SK-N-MC (cell line): ENCODE data around the gene SLC30A9.

Experiments
- DNase-seq: peaks from one replicate; pipeline ENCODE4 v3.0.0-alpha.2; 2011; ENCODE audit warnings: low read depth, low spot score
- H3K27ac ChIP-seq: fragments of 200-600 bp; sonication (generic); 2 replicates; pipeline ENCODE4 v1.5.1; 2016; ENCODE audit warnings: mixed run types
- H3K36me3 ChIP-seq: fragments of 200-600 bp; sonication (generic); 2 replicates; pipeline ENCODE4 v1.6.1; 2017; ENCODE audit warnings: antibody characterized with exemption, low read length, mixed read lengths; ENCODE audit not compliant: insufficient read depth
- H3K4me3 ChIP-seq: fragments of 200-600 bp; sonication (generic); 2 replicates; pipeline ENCODE4 v1.5.1; 2016
- H3K9ac ChIP-seq: fragments of 200-600 bp; sonication (generic); 2 replicates; pipeline ENCODE4 v1.8.0; 2017; ENCODE audit warnings: mixed run types, mixed read lengths; ENCODE audit not compliant: insufficient read length
- H3K9me3 ChIP-seq: fragments of 200-600 bp; sonication (generic); 2 replicates; pipeline ENCODE4 v1.6.1; 2017; ENCODE audit warnings: low read depth, mild to moderate bottlenecking, antibody characterized with exemption, low read length, moderate library complexity, mixed read lengths
- EZH2 ChIP-seq: fragments of 200-600 bp; sonication (generic); IDR thresholded peaks from one replicate; pipeline ENCODE4 v1.6.1; 2017; ENCODE audit warnings: antibody characterized with exemption
- FOXP2 ChIP-seq: optimal IDR thresholded peaks from 2 replicates; pipeline ENCODE3; 2011; ENCODE audit warnings: mild to moderate bottlenecking, moderate library complexity; ENCODE audit not compliant: insufficient read depth; ENCODE audit errors: extremely low read length, control extremely low read depth
- POLR2AphosphoS5 ChIP-seq: IDR thresholded peaks from 2 replicates; pipeline ENCODE4 v1.6.1; 2012; ENCODE audit warnings: mild to moderate bottlenecking, low read depth, low read length, borderline replicate concordance

The SLC30A9 gene

DNA sequence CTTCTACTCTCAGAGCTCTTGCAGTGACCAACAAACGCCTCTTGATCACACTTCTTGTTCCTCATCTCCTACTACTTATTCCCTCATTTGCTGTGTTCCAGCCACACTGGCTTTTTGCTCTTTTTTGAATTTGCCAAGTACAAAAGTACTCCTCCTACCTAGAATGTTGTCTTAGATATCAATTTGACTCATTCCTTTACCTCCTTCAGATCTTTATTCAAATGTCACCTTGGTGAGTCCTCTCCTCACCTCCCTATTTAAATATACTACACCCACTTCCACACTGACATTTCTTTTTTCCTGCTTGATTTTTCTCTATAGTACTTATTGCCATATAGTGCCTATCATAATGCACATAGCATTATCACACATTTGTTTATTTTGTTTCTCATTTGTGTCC, 15.0 kb upstream of the SLC30A9 start:
- TF ChIP-seq EZH2 (no peak), FOXP2 (no peak), POLR2AphosphoS5 (no peak)
- no peak overlapping the region for H3K27ac ChIP-seq
- no peak for DNase-seq
- no peaks in the 10 kb centered on the region for H3K9me3 ChIP-seq
- no peaks in the 10 kb centered on the region for H3K36me3 ChIP-seq
- H3K4me3 ChIP-seq = no peak overlapping the region
- H3K9ac ChIP-seq = no peak overlapping the region

DNA sequence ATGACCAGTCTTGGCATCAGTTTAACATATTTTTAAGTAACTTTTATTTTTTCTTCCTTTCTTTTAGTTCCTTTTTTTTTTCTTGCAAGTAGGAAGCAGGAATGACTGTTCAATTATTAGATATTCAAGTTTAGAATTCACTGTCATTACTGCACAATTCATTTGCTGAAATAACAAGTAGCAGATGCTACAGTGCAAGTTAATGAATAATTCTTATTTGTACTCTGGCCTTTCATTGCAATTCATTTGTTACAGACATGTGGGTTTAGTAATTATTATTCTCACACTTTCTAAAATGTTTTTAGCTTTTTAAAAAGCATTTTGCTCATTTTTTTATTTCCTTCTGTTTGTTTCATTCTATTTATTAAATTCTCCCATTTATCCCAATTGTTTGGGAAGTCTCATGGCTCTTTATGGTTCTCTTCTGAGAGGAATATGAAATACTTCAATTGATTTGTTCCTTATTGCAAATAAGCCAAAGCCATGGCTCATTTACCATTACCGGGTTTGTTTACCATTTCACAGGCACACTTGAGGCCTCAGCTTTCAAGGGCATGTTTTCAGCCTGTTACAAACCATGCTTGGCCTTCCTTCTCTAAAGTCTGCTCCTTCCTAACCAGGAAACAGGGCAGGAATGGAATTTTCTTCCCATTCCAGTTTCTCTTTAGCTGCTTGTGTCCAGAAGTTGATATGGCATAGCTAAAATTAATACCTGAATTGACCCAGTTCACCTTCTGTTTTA, 13.4 kb upstream of the SLC30A9 start:
- no peak overlapping the region for H3K9ac ChIP-seq
- TF ChIP-seq EZH2 = no peak
- TF ChIP-seq POLR2AphosphoS5 = no peak
- no peak for TF ChIP-seq FOXP2
- no peak for DNase-seq

DNA sequence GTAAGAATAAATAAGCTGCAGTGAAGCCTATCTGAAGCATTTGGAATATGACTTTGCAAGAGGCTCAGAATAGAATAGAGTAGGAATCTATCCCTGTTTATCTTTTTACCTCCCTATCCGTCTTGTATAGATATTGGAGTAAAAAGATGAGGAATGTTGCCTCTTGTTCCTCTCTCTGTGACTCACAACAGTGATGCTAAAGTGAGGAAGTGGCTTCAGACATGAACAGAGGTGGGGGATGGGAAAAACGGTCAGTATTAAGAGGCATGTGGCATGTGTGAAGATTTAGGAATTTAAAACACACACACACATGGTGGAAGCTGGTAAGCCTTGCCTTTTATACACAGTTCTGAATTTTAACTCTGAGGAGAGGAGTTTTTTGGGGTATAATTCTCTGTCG, 12.6 kb upstream of the SLC30A9 start:
- DNase-seq = no peak
- H3K9me3 ChIP-seq = no peaks in the 10 kb centered on the region
- H3K4me3 ChIP-seq = no peak overlapping the region
- H3K36me3 ChIP-seq = no peaks in the 10 kb centered on the region
- H3K9ac ChIP-seq = no peak overlapping the region
- TF ChIP-seq FOXP2 = no peak
- TF ChIP-seq EZH2 = no peak
- no peak for TF ChIP-seq POLR2AphosphoS5
- H3K27ac ChIP-seq = no peak overlapping the region

More for the DNA sequence above, 13.4 kb upstream of the SLC30A9 start:
- H3K27ac ChIP-seq = no peak overlapping the region
- H3K4me3 ChIP-seq = no peak overlapping the region
- no peaks in the 10 kb centered on the region for H3K36me3 ChIP-seq
- no peaks in the 10 kb centered on the region for H3K9me3 ChIP-seq

DNA sequence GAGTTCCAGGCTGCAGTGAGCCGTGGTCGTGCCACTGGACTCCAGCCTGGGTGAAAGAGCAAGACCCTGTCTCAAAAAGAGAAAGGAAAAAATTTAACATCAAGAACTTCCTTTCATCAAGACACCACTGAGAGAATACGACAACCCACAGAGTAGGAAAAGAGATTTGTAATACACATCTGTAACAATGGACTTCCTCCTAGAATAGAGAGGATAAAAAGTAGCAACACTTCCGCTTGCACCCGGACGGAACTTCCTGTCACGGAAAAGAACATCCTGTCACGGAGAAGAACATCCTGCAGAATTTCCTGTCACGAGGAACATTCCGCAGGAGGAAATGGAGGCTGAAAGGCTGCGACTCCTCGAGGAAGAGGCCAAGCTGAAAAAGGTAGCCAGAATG, 8.9 kb upstream of the SLC30A9 start, which contains the start of gene DCAF4L1:
DCAF4L1 (plus strand) TSS at position 301 of the 400 bp plus-strand sequence; CDS start at position 338, 37 bp downstream.
- Histone ChIP-seq H3K27ac (no peak within 1 kb of the TSS), H3K4me3 (no peak within 1 kb of the TSS), H3K9me3 (no peaks in the 10 kb centered on the region), H3K36me3 (no peaks in the 10 kb centered on the region), H3K9ac (no peak within 1 kb of the TSS)
- DNase-seq = no peak
- TF ChIP-seq FOXP2 (no peak), POLR2AphosphoS5 (no peak), EZH2 (no peak)

DNA sequence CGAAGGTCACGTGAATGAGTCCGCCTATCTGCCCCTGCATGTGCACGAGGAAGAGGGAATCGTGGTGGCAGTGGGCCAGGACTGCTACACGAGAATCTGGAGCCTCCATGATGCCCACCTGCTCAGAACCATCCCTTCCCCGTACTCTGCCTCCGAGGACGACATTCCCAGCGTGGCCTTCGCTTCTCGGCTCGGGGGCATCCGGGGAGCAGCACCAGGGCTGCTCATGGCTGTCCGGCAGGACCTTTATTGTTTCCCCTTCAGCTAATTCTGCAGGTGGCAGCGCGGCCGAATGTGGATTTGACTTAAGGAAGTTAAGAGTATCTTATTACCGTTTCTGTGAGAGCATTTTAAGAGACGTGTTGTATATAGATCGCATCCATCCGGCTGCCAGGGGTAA, 7.6 kb upstream of the SLC30A9 start:
- H3K27ac ChIP-seq = no peak overlapping the region
- no peaks in the 10 kb centered on the region for H3K36me3 ChIP-seq
- H3K9ac ChIP-seq = no peak overlapping the region
- TF ChIP-seq EZH2 (no peak), POLR2AphosphoS5 (no peak), FOXP2 (no peak)
- H3K9me3 ChIP-seq = no peaks in the 10 kb centered on the region
- no peak for DNase-seq
- H3K4me3 ChIP-seq = no peak overlapping the region

DNA sequence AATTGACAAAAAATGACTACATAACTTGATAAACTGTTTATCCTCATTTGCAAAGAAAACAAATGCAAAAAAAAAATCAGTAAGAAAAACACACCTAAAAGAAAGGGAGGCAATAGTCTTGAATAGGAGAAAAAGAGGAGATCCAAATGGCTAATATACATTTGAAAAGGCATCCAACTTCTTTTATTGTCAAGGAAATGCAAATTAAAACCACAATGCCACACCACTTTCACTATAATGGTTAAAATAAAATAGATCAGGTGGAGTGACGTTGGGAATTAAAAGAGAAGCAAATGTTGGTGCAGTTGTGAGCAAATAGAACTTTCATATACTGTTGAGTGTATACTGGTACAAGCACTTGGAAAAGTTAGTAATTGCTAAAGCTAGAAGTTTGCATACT, 5.2 kb upstream of the SLC30A9 start:
- no peaks in the 10 kb centered on the region for H3K9me3 ChIP-seq
- DNase-seq = no peak
- TF ChIP-seq FOXP2 = no peak
- TF ChIP-seq POLR2AphosphoS5 = no peak
- TF ChIP-seq EZH2 = no peak
- H3K9ac ChIP-seq = no peak overlapping the region
- no peaks in the 10 kb centered on the region for H3K36me3 ChIP-seq
- H3K27ac ChIP-seq = no peak overlapping the region
- H3K4me3 ChIP-seq = no peak overlapping the region

DNA sequence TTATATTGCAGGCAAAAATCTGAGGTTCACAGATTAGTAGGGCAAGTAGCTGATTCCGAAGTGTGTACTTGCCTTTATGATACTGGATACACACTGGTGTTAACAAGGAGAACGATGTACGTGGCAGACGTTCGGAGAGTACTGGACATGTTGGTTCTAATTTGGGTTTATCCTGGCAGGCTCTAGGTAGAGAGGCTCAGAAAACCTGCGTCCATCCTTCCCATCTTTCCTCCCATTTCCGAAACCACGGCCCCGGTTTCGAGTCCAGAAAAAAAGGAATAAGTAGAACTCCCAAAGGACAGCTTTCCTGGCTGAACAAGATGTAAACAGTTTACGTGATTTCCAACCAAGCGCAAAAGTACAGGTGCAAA, 351 bp upstream of the SLC30A9 start:
- H3K27ac ChIP-seq = no peak overlapping the region
- no peaks in the 10 kb centered on the region for H3K9me3 ChIP-seq
- H3K36me3 ChIP-seq = no peaks in the 10 kb centered on the region; the same call in 1 of the 2 replicates
- TF ChIP-seq EZH2 = no peak
- no peak for TF ChIP-seq POLR2AphosphoS5
- TF ChIP-seq FOXP2 = no peak
- peak overlapping the region; percentile 87 for H3K4me3 ChIP-seq
- DNase-seq = no peak
- peak overlapping the region; percentile 61 for H3K9ac ChIP-seq

DNA sequence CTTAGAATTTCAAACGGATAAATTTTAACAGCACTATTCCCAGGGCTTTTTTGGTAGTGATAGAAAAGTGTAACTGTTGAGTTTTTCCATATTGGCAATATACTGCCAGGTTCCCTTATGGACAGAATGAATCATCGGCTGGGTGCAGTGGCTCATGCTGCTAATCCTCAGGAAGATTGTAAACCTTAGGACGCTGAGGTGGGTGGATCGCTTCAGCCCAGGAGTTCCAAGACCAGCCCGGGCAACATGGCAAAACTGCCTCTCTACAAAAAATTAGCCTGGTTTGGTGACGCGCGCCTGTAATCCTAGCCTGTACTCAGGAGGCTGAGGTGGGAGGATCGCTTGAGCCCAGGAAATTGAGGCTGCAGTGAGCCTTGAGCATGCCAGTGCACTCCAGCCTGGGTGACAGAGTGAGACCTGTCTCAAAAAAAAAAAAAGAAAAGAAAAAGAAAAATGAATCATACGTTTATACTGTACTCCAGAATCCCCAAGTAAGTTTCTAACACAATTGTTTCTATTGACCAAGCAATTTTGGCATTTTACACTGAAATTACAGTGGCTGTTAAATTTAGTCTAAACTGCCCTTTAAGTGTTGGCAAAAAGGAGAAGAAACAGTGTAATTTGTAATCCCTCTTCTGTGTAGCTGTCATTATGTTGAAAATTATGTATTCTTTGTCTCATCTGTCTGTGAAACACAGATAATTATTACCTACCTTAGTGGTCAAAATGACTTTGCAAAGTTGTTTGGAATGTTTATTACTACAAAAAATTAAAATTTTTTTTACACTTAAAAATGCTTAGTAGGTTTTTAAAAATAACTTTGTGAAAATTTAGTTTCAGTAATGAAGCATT, 1.8 kb downstream of the SLC30A9 start:
- DNase-seq = no peak
- H3K9ac ChIP-seq = peak overlapping the region; percentile 50
- no peak for TF ChIP-seq EZH2
- TF ChIP-seq FOXP2 = no peak
- TF ChIP-seq POLR2AphosphoS5 = no peak

More for the DNA sequence above, 1.8 kb downstream of the SLC30A9 start:
- Histone ChIP-seq H3K36me3 (no peaks in the 10 kb centered on the region; the same call in 1 of the 2 replicates), H3K9me3 (no peaks in the 10 kb centered on the region), H3K27ac (no peak overlapping the region; the same call in 1 of the 2 replicates), H3K4me3 (peak overlapping the region; percentile 87)
